ENCODE measurements around the gene PRSS27.
"Not testable (repeated sequence)": the region's sequence is repeated elsewhere in the genome, so short reads cannot be mapped to it uniquely, and the experiment has no call there.

Gene PRSS27

GRCh38 chr16:2724088-2724676, 4.2 kb upstream of the PRSS27 start:
- no peak for DNase-seq (ENCODE audit: low spot score)

- DNase-seq (ENCODE audit: low spot score) = not testable (repeated sequence)
Observed at GRCh38 chr16:2721634-2722173, 1.7 kb upstream of the PRSS27 start.

- peak; percentile 91 for DNase-seq (ENCODE audit: low spot score)
Observed at GRCh38 chr16:2720719-2721633, 952 bp upstream of the PRSS27 start.

- no peak for DNase-seq (ENCODE audit: low spot score)
Observed at GRCh38 chr16:2719328-2720063, 528 bp downstream of the PRSS27 start.

GRCh38 chr16:2717383-2718263, 2.4 kb downstream of the PRSS27 start:
- DNase-seq (ENCODE audit: low spot score) = no peak

- DNase-seq (ENCODE audit: low spot score) = no peak
Observed at GRCh38 chr16:2716948-2717347, 3.1 kb downstream of the PRSS27 start.

- no peak for DNase-seq (ENCODE audit: low spot score)
Observed at GRCh38 chr16:2715966-2716885, 3.8 kb downstream of the PRSS27 start.

- DNase-seq (ENCODE audit: low spot score) = no peak
Observed at GRCh38 chr16:2715519-2715918, 4.5 kb downstream of the PRSS27 start.

GRCh38 chr16:2715064-2715463, 5.0 kb downstream of the PRSS27 start:
- DNase-seq (ENCODE audit: low spot score) = no peak

GRCh38 chr16:2713985-2714774, 5.8 kb downstream of the PRSS27 start:
- DNase-seq (ENCODE audit: low spot score) = no peak

GRCh38 chr16:2713523-2713922, 6.5 kb downstream of the PRSS27 start:
- no peak for DNase-seq (ENCODE audit: low spot score)

- DNase-seq (ENCODE audit: low spot score) = no peak
Observed at GRCh38 chr16:2712546-2712945, 7.5 kb downstream of the PRSS27 start.

GRCh38 chr16:2712063-2712441, 8.0 kb downstream of the PRSS27 start:
- no peak for DNase-seq (ENCODE audit: low spot score)

GRCh38 chr16:2711370-2712062, 8.5 kb downstream of the PRSS27 start:
- no peak for DNase-seq (ENCODE audit: low spot score)

- no peak for DNase-seq (ENCODE audit: low spot score)
Observed at GRCh38 chr16:2710711-2711231, 9.3 kb downstream of the PRSS27 start.

- no peak for DNase-seq (ENCODE audit: low spot score)
Observed at GRCh38 chr16:2710021-2710710, 9.9 kb downstream of the PRSS27 start.

GRCh38 chr16:2709588-2709984, 10.4 kb downstream of the PRSS27 start:
- DNase-seq (ENCODE audit: low spot score) = no peak

GRCh38 chr16:2708955-2709587, 11.0 kb downstream of the PRSS27 start:
- no peak for DNase-seq (ENCODE audit: low spot score)
